GM23338 (cell line): ENCODE data around the gene SYNPO. TPM values are rescaled to one million over a fixed set of nuclear protein-coding genes. Genes with fewer than 3 reads are reported as not detected.

ENCODE experiments used
- ATAC-seq: fragments of 200-7000 bp; cut with Tn5 transposase; 3 replicates; pipeline ENCODE4 v1.9.1; 2020
- DNase-seq: peaks from one replicate; pipeline ENCODE4 v3.0.0-alpha.2; 2015; ENCODE audit warnings: low spot score
- H2AFZ ChIP-seq: fragments of 200-600 bp; sonication (generic); 2 replicates; pipeline ENCODE4 v1.8.0; 2016; ENCODE audit warnings: antibody characterized with exemption, mild to moderate bottlenecking, moderate library complexity
- H3F3A ChIP-seq: fragments of 200-600 bp; sonication (generic); replicated peaks from 2 replicates; pipeline ENCODE4 v1.8.0; 2017; ENCODE audit warnings: antibody characterized with exemption, mixed run types, low read depth
- H3K27ac ChIP-seq: fragments of 200-600 bp; sonication (generic); 2 replicates; pipeline ENCODE4 v1.6.1; 2016; ENCODE audit warnings: low read depth
- H3K27me3 ChIP-seq: fragments of 200-600 bp; sonication (generic); 2 replicates; pipeline ENCODE4 v1.8.0; 2016; ENCODE audit warnings: mild to moderate bottlenecking, mixed run types, moderate library complexity; ENCODE audit not compliant: insufficient read depth
- H3K36me3 ChIP-seq: fragments of 200-600 bp; sonication (generic); 2 replicates; pipeline ENCODE4 v1.8.0; 2016; ENCODE audit warnings: mild to moderate bottlenecking; ENCODE audit not compliant: insufficient read depth
- H3K4me1 ChIP-seq: fragments of 200-600 bp; sonication (generic); 2 replicates; pipeline ENCODE4 v1.8.0; 2016; ENCODE audit warnings: mild to moderate bottlenecking, moderate library complexity; ENCODE audit not compliant: insufficient read depth
- H3K4me2 ChIP-seq: fragments of 200-600 bp; sonication (generic); 2 replicates; pipeline ENCODE4 v1.7.1; 2017; ENCODE audit warnings: mixed run types
- H3K4me3 ChIP-seq: fragments of 200-600 bp; sonication (generic); 2 replicates; pipeline ENCODE4 v1.6.1; 2016; ENCODE audit warnings: mixed run types
- H3K79me2 ChIP-seq: fragments of 200-600 bp; sonication (generic); replicated peaks from 2 replicates; pipeline ENCODE4 v1.8.0; 2017; ENCODE audit warnings: mild to moderate bottlenecking; ENCODE audit not compliant: insufficient read depth
- H3K9me2 ChIP-seq: fragments of 200-600 bp; sonication (generic); 2 replicates; pipeline ENCODE4 v1.8.0; 2017; ENCODE audit not compliant: insufficient read depth
- H4K20me1 ChIP-seq: fragments of 200-600 bp; sonication (generic); replicated peaks from 2 replicates; pipeline ENCODE4 v1.8.0; 2017; ENCODE audit warnings: mild to moderate bottlenecking; ENCODE audit not compliant: insufficient read depth
- H3K27ac Mint-ChIP-seq: 2 replicates; pipeline ENCODE4 v1.8.0; 2020; ENCODE audit warnings: inconsistent platforms, mild to moderate bottlenecking, moderate library complexity, mixed read lengths
- H3K27me3 Mint-ChIP-seq: 3 replicates; pipeline ENCODE4 v1.8.0; 2022; ENCODE audit warnings: low read depth, mild to moderate bottlenecking, moderate library complexity, mixed read lengths, inconsistent platforms; ENCODE audit not compliant: insufficient read depth, poor library complexity
- H3K36me3 Mint-ChIP-seq: 3 replicates; pipeline ENCODE4 v1.8.0; 2021; ENCODE audit warnings: low read depth, mild to moderate bottlenecking, inconsistent platforms, moderate library complexity, mixed read lengths
- H3K4me1 Mint-ChIP-seq: 3 replicates; pipeline ENCODE4 v1.8.0; 2020; ENCODE audit warnings: mild to moderate bottlenecking, inconsistent platforms, mixed read lengths
- H3K4me3 Mint-ChIP-seq: 3 replicates; pipeline ENCODE4 v1.8.0; 2021; ENCODE audit warnings: moderate library complexity, mild to moderate bottlenecking, inconsistent platforms, mixed read lengths
- H3K9me3 Mint-ChIP-seq: 3 replicates; pipeline ENCODE4 v1.8.0; 2020; ENCODE audit warnings: moderate library complexity, mild to moderate bottlenecking, inconsistent platforms, mixed read lengths
- CREB1 ChIP-seq: fragments of 250-450 bp; sonication (Bioruptor Pico); IDR thresholded peaks from 2 replicates; pipeline ENCODE4 v1.5.0; 2020; ENCODE audit warnings: low read depth, mild to moderate bottlenecking, moderate library complexity
- EZH2 ChIP-seq: fragments of 200-600 bp; sonication (generic); IDR thresholded peaks from one replicate; pipeline ENCODE4 v1.8.0; 2017; ENCODE audit warnings: antibody characterized with exemption, mild to moderate bottlenecking, low read depth; ENCODE audit not compliant: unreplicated experiment
- EZH2phosphoT487 ChIP-seq: fragments of 200-600 bp; sonication (generic); IDR thresholded peaks from one replicate; pipeline ENCODE4 v1.8.1; 2018; ENCODE audit warnings: antibody characterized with exemption; ENCODE audit not compliant: unreplicated experiment
- JUNB ChIP-seq: IDR thresholded peaks from one replicate; pipeline ENCODE4 v1.6.1; 2016; ENCODE audit warnings: antibody characterized with exemption; ENCODE audit not compliant: unreplicated experiment
- NANOG ChIP-seq: IDR thresholded peaks from 2 replicates; pipeline ENCODE4 v1.6.1; 2016; ENCODE audit warnings: antibody characterized with exemption, borderline replicate concordance
- STAT1 ChIP-seq: IDR thresholded peaks from one replicate; pipeline ENCODE4 v1.6.1; 2016; ENCODE audit warnings: antibody characterized with exemption; ENCODE audit not compliant: unreplicated experiment
- ZNF114 ChIP-seq: fragments of 250-450 bp; sonication (Bioruptor Pico); IDR thresholded peaks from 2 replicates; pipeline ENCODE4 v1.5.0; 2020; ENCODE audit warnings: mild to moderate bottlenecking, moderate library complexity
- ZNF331 ChIP-seq: fragments of 250-450 bp; sonication (Bioruptor Pico); IDR thresholded peaks from 2 replicates; pipeline ENCODE4 v1.5.0; 2020; ENCODE audit warnings: low read depth, mild to moderate bottlenecking, moderate library complexity
- polyA plus RNA-seq: library from polyadenylated mRNA; unstranded; fragments of >200 nt; fragmentation: Nextera tagmentation; extraction: Ambion mirVana; gene quantifications from 2 replicates; pipeline ENCODE4 v1.2.1, GENCODE V29; 2016
- total RNA-seq: library from RNA; depleted of rRNA; stranded (reverse); fragments of >200 nt; shearing (Covaris generic); gene quantifications from 2 replicates; pipeline ENCODE4 v1.2.3, GENCODE V29; 2014
- TF ChIP-seq, protein P1 (sequence below), 2 experiments: fragments of 200-600 bp in 1 of 2; sonication (generic) in 1 of 2; conservative IDR thresholded peaks; 2 replicates each; pipeline versions ENCODE4 v1.5.1 to v1.6.1; 2016 to 2017; ENCODE audit warnings: antibody characterized with exemption in 2 of 2, low read depth in 2 of 2, mild to moderate bottlenecking in 2 of 2, moderate library complexity in 1 of 2
- TF ChIP-seq, protein P2 (sequence below): fragments of 250-450 bp; sonication (Bioruptor Pico); IDR thresholded peaks from 2 replicates; pipeline ENCODE4 v1.5.0; 2020; ENCODE audit warnings: mild to moderate bottlenecking, moderate library complexity
- TF ChIP-seq, protein P3 (sequence below): IDR thresholded peaks from one replicate; pipeline ENCODE4 v1.6.1; 2018; ENCODE audit warnings: antibody characterized with exemption; ENCODE audit not compliant: unreplicated experiment
- TF ChIP-seq, protein P4 (sequence below): IDR thresholded peaks from 2 replicates; pipeline ENCODE4 v1.6.1; 2016; ENCODE audit warnings: antibody characterized with exemption

SYNPO gene
- total and polyA plus RNA-seq, 2 experiments from 2014 or later, result 0.16 to 1.3 TPM

DNA sequence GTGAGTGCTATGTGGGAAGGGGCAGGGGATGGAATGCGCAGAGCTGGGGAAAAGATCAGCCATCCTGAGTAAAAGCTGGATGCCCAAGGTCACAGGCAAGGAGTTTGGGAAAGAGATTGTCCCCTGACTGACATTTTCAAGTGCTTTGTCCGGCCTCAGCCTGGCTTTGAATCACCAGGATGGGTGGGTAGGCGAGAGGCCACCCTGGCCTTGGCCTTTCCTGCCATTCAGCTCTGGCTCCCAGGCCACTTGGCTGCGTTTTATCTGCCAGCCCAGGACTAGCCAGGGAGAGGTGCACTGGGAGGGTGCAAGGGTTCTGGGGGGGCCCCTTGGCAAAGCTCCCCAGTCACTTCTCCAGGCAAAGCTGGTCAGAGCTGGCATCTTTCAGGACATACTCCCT is 37.4 kb upstream of the SYNPO start:
- peaks cover 3% of the 10 kb centered on the region for H3K27me3 Mint-ChIP-seq
- no peaks in the 10 kb centered on the region for H3K36me3 ChIP-seq
- H3K27ac Mint-ChIP-seq, result no peak overlapping the region
- DNase-seq, result no peak
- H3K27ac ChIP-seq, result no peak overlapping the region
- H2AFZ ChIP-seq, result no peak overlapping the region
- no peak for ATAC-seq
- no peaks in the 10 kb centered on the region for H3K4me1 ChIP-seq
- no peak overlapping the region for H3K4me3 ChIP-seq
- H3K4me3 Mint-ChIP-seq, result no peak overlapping the region
- TF ChIP-seq, protein P1, sequence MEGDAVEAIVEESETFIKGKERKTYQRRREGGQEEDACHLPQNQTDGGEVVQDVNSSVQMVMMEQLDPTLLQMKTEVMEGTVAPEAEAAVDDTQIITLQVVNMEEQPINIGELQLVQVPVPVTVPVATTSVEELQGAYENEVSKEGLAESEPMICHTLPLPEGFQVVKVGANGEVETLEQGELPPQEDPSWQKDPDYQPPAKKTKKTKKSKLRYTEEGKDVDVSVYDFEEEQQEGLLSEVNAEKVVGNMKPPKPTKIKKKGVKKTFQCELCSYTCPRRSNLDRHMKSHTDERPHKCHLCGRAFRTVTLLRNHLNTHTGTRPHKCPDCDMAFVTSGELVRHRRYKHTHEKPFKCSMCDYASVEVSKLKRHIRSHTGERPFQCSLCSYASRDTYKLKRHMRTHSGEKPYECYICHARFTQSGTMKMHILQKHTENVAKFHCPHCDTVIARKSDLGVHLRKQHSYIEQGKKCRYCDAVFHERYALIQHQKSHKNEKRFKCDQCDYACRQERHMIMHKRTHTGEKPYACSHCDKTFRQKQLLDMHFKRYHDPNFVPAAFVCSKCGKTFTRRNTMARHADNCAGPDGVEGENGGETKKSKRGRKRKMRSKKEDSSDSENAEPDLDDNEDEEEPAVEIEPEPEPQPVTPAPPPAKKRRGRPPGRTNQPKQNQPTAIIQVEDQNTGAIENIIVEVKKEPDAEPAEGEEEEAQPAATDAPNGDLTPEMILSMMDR (conservative IDR thresholded peaks at IDR 0.05; ENCODE audit: low read depth in 2 of 2), result no peak
- TF ChIP-seq, protein P2, sequence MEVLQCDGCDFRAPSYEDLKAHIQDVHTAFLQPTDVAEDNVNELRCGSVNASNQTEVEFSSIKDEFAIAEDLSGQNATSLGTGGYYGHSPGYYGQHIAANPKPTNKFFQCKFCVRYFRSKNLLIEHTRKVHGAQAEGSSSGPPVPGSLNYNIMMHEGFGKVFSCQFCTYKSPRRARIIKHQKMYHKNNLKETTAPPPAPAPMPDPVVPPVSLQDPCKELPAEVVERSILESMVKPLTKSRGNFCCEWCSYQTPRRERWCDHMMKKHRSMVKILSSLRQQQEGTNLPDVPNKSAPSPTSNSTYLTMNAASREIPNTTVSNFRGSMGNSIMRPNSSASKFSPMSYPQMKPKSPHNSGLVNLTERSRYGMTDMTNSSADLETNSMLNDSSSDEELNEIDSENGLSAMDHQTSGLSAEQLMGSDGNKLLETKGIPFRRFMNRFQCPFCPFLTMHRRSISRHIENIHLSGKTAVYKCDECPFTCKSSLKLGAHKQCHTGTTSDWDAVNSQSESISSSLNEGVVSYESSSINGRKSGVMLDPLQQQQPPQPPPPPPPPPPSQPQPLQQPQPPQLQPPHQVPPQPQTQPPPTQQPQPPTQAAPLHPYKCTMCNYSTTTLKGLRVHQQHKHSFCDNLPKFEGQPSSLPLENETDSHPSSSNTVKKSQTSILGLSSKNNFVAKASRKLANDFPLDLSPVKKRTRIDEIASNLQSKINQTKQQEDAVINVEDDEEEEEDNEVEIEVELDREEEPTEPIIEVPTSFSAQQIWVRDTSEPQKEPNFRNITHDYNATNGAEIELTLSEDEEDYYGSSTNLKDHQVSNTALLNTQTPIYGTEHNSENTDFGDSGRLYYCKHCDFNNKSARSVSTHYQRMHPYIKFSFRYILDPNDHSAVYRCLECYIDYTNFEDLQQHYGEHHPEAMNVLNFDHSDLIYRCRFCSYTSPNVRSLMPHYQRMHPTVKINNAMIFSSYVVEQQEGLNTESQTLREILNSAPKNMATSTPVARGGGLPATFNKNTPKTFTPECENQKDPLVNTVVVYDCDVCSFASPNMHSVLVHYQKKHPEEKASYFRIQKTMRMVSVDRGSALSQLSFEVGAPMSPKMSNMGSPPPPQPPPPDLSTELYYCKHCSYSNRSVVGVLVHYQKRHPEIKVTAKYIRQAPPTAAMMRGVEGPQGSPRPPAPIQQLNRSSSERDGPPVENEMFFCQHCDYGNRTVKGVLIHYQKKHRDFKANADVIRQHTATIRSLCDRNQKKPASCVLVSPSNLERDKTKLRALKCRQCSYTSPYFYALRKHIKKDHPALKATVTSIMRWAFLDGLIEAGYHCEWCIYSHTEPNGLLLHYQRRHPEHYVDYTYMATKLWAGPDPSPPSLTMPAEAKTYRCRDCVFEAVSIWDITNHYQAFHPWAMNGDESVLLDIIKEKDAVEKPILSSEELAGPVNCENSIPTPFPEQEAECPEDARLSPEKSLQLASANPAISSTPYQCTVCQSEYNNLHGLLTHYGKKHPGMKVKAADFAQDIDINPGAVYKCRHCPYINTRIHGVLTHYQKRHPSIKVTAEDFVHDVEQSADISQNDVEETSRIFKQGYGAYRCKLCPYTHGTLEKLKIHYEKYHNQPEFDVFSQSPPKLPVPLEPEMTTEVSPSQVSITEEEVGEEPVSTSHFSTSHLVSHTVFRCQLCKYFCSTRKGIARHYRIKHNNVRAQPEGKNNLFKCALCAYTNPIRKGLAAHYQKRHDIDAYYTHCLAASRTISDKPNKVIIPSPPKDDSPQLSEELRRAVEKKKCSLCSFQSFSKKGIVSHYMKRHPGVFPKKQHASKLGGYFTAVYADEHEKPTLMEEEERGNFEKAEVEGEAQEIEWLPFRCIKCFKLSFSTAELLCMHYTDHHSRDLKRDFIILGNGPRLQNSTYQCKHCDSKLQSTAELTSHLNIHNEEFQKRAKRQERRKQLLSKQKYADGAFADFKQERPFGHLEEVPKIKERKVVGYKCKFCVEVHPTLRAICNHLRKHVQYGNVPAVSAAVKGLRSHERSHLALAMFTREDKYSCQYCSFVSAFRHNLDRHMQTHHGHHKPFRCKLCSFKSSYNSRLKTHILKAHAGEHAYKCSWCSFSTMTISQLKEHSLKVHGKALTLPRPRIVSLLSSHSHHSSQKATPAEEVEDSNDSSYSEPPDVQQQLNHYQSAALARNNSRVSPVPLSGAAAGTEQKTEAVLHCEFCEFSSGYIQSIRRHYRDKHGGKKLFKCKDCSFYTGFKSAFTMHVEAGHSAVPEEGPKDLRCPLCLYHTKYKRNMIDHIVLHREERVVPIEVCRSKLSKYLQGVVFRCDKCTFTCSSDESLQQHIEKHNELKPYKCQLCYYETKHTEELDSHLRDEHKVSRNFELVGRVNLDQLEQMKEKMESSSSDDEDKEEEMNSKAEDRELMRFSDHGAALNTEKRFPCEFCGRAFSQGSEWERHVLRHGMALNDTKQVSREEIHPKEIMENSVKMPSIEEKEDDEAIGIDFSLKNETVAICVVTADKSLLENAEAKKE (CRISPR knock-in tag), result no peak
- TF ChIP-seq CREB1 (no peak), JUNB (no peak), EZH2phosphoT487 (no peak), NANOG (no peak), EZH2 (no peak), ZNF114 (no peak), STAT1 (no peak), ZNF331 (no peak)
- TF ChIP-seq, protein P3, sequence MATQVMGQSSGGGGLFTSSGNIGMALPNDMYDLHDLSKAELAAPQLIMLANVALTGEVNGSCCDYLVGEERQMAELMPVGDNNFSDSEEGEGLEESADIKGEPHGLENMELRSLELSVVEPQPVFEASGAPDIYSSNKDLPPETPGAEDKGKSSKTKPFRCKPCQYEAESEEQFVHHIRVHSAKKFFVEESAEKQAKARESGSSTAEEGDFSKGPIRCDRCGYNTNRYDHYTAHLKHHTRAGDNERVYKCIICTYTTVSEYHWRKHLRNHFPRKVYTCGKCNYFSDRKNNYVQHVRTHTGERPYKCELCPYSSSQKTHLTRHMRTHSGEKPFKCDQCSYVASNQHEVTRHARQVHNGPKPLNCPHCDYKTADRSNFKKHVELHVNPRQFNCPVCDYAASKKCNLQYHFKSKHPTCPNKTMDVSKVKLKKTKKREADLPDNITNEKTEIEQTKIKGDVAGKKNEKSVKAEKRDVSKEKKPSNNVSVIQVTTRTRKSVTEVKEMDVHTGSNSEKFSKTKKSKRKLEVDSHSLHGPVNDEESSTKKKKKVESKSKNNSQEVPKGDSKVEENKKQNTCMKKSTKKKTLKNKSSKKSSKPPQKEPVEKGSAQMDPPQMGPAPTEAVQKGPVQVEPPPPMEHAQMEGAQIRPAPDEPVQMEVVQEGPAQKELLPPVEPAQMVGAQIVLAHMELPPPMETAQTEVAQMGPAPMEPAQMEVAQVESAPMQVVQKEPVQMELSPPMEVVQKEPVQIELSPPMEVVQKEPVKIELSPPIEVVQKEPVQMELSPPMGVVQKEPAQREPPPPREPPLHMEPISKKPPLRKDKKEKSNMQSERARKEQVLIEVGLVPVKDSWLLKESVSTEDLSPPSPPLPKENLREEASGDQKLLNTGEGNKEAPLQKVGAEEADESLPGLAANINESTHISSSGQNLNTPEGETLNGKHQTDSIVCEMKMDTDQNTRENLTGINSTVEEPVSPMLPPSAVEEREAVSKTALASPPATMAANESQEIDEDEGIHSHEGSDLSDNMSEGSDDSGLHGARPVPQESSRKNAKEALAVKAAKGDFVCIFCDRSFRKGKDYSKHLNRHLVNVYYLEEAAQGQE, result no peak
- TF ChIP-seq, protein P4, sequence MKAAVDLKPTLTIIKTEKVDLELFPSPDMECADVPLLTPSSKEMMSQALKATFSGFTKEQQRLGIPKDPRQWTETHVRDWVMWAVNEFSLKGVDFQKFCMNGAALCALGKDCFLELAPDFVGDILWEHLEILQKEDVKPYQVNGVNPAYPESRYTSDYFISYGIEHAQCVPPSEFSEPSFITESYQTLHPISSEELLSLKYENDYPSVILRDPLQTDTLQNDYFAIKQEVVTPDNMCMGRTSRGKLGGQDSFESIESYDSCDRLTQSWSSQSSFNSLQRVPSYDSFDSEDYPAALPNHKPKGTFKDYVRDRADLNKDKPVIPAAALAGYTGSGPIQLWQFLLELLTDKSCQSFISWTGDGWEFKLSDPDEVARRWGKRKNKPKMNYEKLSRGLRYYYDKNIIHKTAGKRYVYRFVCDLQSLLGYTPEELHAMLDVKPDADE, result no peak
- H3K36me3 Mint-ChIP-seq, result no peaks in the 10 kb centered on the region
- H4K20me1 ChIP-seq, result no peaks in the 10 kb centered on the region
- H3K27me3 ChIP-seq, result no peaks in the 10 kb centered on the region
- H3F3A ChIP-seq, result no peaks in the 10 kb centered on the region
- H3K4me2 ChIP-seq, result no peak overlapping the region
- no peaks in the 10 kb centered on the region for H3K79me2 ChIP-seq
- peaks cover 5% of the 10 kb centered on the region for H3K4me1 Mint-ChIP-seq
- no peaks in the 10 kb centered on the region for H3K9me3 Mint-ChIP-seq
- H3K9me2 ChIP-seq, result no peaks in the 10 kb centered on the region
